HepG2 (cell line): Measurements from ENCODE around the gene AKR1C3. TPM values are rescaled to one million over a fixed set of nuclear protein-coding genes. Genes with fewer than 3 reads are reported as not detected.
"Not testable (repeated sequence)": the region's sequence is repeated elsewhere in the genome, so short reads cannot be mapped to it uniquely, and the experiment has no call there.

Experiments
- ATAC-seq: fragments of 200-7000 bp; cut with Tn5 transposase; 3 replicates; pipeline ENCODE4 v1.9.1; 2020; ENCODE audit warnings: mild to moderate bottlenecking, moderate library complexity
- BruUV-seq: library from RNA; stranded (reverse); fragments of 400-500 nt; replicated peaks from 2 replicates; lab custom pipeline; 2021; lab: Mats Ljungman, UMichigan
- CTCF ChIA-PET: fragments of 300-600 bp; formaldehyde crosslinking; extraction: SDS; loops from one replicate; lab custom pipeline; 2021; ENCODE audit warnings: low total read pairs, inconsistent platforms, low intra/inter-chr PET ratio; lab: Yijun Ruan, JAX
- POLR2A ChIA-PET: fragments of 350-600 bp; sonication (Branson Sonifier 250); formaldehyde crosslinking; loops from one replicate; lab custom pipeline; 2020; ENCODE audit warnings: antibody characterized with exemption, inconsistent platforms; lab: Yijun Ruan, JAX
- DNase-seq: peaks from one replicate; pipeline ENCODE4 v3.0.0-alpha.2; 2015; ENCODE audit warnings: low spot score
- FAIRE-seq: peaks from 3 replicates; lab custom pipeline; 2011; peaks lifted over from hg19 to GRCh38; lab: Jason Lieb, UNC
- H2AFZ ChIP-seq: one replicate; pipeline ENCODE4 v1.6.1; 2011; ENCODE audit warnings: low read length, inconsistent platforms
- H3K27ac ChIP-seq: fragments of 300-600 bp; 3 replicates; pipeline ENCODE4 v1.8.0; 2011; ENCODE audit warnings: mixed run types, mild to moderate bottlenecking, mixed read lengths, low read length, inconsistent platforms; ENCODE audit not compliant: insufficient read depth; ENCODE audit errors: extremely low read length
- H3K27me3 ChIP-seq, 2 experiments: fragments of 200-600 bp in 1 of 2; 2 replicates in 1 of 2; 3 replicates in 1 of 2; pipeline versions ENCODE4 v1.6.0 to v1.8.0; 2011; ENCODE audit warnings: low read length in 2 of 2, mild to moderate bottlenecking in 2 of 2, moderate library complexity in 2 of 2, inconsistent platforms in 1 of 2; ENCODE audit not compliant: insufficient read depth in 2 of 2, control insufficient read depth in 1 of 2
- H3K36me3 ChIP-seq, 2 experiments: fragments of 200-600 bp in 1 of 2; replicated peaks in 1 of 2; 2 replicates in 1 of 2; 3 replicates in 1 of 2; pipeline versions ENCODE4 v1.5.1 to v1.8.0; 2011; ENCODE audit warnings: low read length in 2 of 2, inconsistent platforms in 1 of 2; ENCODE audit not compliant: insufficient read depth in 2 of 2, control insufficient read depth in 1 of 2
- H3K4me1 ChIP-seq: 2 replicates; pipeline ENCODE4 v1.5.1; 2012; ENCODE audit warnings: low read length, inconsistent platforms; ENCODE audit not compliant: insufficient read depth
- H3K4me2 ChIP-seq: 2 replicates; pipeline ENCODE4 v1.6.0; 2011; ENCODE audit warnings: low read depth, low read length, inconsistent platforms
- H3K4me3 ChIP-seq, 3 experiments: fragments of 200-600 bp in 1 of 3; sonication (generic), shearing (Covaris generic) in 1 of 3; replicated peaks in 1 of 3; 2 replicates each; pipeline ENCODE4 v1.5.1; 2011 to 2016; ENCODE audit warnings: low read length in 3 of 3, inconsistent platforms in 2 of 3, low read depth in 2 of 3, mild to moderate bottlenecking in 2 of 3, control low read depth in 1 of 3, mixed read lengths in 1 of 3; ENCODE audit not compliant: insufficient read depth in 1 of 3
- H3K79me2 ChIP-seq: one replicate; pipeline ENCODE4 v1.6.1; 2011; ENCODE audit warnings: low read length, inconsistent platforms; ENCODE audit not compliant: insufficient read depth
- H3K9ac ChIP-seq: 2 replicates; pipeline ENCODE4 v1.6.0; 2011; ENCODE audit warnings: mild to moderate bottlenecking, low read depth, low read length, inconsistent platforms; ENCODE audit not compliant: insufficient read depth
- H3K9me3 ChIP-seq: 2 replicates; pipeline ENCODE4 v1.5.1; 2012; ENCODE audit warnings: mild to moderate bottlenecking, low read length
- H4K20me1 ChIP-seq: 2 replicates; pipeline ENCODE4 v1.6.0; 2011; ENCODE audit warnings: inconsistent platforms, mild to moderate bottlenecking, low read length, moderate library complexity; ENCODE audit not compliant: insufficient read depth
- MEIS2 ChIP-seq: sonication (generic); formaldehyde crosslinking; IDR thresholded peaks from 2 replicates; pipeline ENCODE4 v1.9.0; 2021; ENCODE audit warnings: mild to moderate bottlenecking, missing genetic modification reagents
- NBN ChIP-seq: fragments of 450-650 bp; conservative IDR thresholded peaks from 2 replicates; pipeline ENCODE4 v1.6.1; 2017
- NFYB ChIP-seq: sonication (generic); formaldehyde crosslinking; IDR thresholded peaks from 2 replicates; pipeline ENCODE4 v1.4.0; 2020; ENCODE audit warnings: missing genetic modification reagents
- SMARCC2 ChIP-seq: fragments of 450-650 bp; IDR thresholded peaks from 2 replicates; pipeline ENCODE4 v1.6.1; 2017; ENCODE audit warnings: antibody characterized with exemption, mild to moderate bottlenecking
- ZNF30 ChIP-seq: sonication (generic); formaldehyde crosslinking; IDR thresholded peaks from 2 replicates; pipeline ENCODE4 v1.5.0; 2020; ENCODE audit warnings: mild to moderate bottlenecking, missing genetic modification reagents
- ZNF574 ChIP-seq: sonication (generic); formaldehyde crosslinking; IDR thresholded peaks from 2 replicates; pipeline ENCODE4 v1.4.0; 2020; ENCODE audit warnings: missing genetic modification reagents
- ZSCAN21 ChIP-seq: sonication (generic); formaldehyde crosslinking; IDR thresholded peaks from 2 replicates; pipeline ENCODE4 v1.8.0; 2022; ENCODE audit warnings: mild to moderate bottlenecking, missing genetic modification reagents, moderate library complexity, borderline replicate concordance
- WGBS: methylation state at CpG from one replicate; pipeline ENCODE4 v1.1.6; 2017; ENCODE audit warnings: low lambda C conversion rate; 5-methylcytosine and 5-hydroxymethylcytosine counted together
- in situ Hi-C: cut with HindIII; loops from 2 replicates; pipeline ENCODE4 v1.10.0; 2017; ENCODE audit warnings: low pct_unique_long_range_greater_than_20kb; ENCODE audit not compliant: extremely low pct_ligation_motif_present
- intact Hi-C: fragments of 100-400 bp; cut with micrococcal nuclease; formaldehyde crosslinking; loops from one replicate; pipeline ENCODE4 v1.10.0; 2022; ENCODE audit not compliant: unreplicated experiment
- polyA plus RNA-seq, 8 experiments: library from polyadenylated mRNA; depleted of rRNA in 3 of 8; stranded (reverse) in 7 of 8; unstranded in 1 of 8; fragments of >200 nt; fragmentation: Illumina TruSeq in 4 of 8; extraction: Trizol in 4 of 8; gene quantifications; 2 replicates each; pipeline versions ENCODE4 v1.2.1 to v1.2.3, GENCODE V29; 2011 to 2016; ENCODE audit warnings: low read depth in 4 of 8, missing spikeins in 1 of 8, mixed read lengths in 1 of 8; ENCODE audit not compliant: insufficient read depth in 1 of 8
- total RNA-seq, 5 experiments: library from RNA; depleted of rRNA; stranded (reverse); fragments of >200 nt; fragmentation: Illumina TruSeq; extraction: Trizol; gene quantifications; 2 replicates each; pipeline ENCODE4 v1.2.3, GENCODE V29; 2016; ENCODE audit warnings: low read depth in 1 of 5

AKR1C3 gene
- total and polyA plus RNA-seq, 2 of the 13 experiments (the other 11 are each of a cell fraction or from before 2014, with no cell fraction given), result 368 to 532 TPM

GRCh38 chr10:5059267-5059666, 34.9 kb upstream of the AKR1C3 start:
- H3K4me1 ChIP-seq, H3K36me3 ChIP-seq, H3K9ac ChIP-seq, H3K4me2 ChIP-seq, H2AFZ ChIP-seq, in situ Hi-C loops, BruUV-seq, intact Hi-C loops, FAIRE-seq, POLR2A ChIA-PET, H3K4me3 ChIP-seq, CTCF ChIA-PET, H3K27ac ChIP-seq, H3K9me3 ChIP-seq, H4K20me1 ChIP-seq, H3K27me3 ChIP-seq, ATAC-seq, DNase-seq, H3K79me2 ChIP-seq: not testable (repeated sequence)
- 85% methylated on average over 8 of the region's 8 CpGs for WGBS

DNA sequence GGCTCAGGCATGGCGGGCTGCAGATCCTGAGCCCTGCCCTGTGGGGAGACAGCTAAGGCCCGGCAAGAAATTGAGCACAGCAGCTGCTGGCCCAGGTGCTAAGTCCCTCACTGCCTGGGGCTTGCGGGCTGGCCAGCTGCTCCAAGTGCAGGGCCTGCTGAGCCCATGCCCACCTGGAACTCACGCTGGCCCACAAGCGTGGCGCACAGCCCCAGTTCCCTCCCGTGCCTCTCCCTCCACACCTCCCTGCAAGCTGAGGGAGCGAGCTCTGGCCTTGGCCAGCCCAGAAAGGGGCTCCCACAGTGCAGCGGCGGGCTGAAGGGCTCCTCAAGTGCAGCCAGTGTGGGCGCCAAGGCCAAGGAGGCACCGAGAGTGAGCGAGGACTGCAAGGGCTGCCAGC, 33.4 kb upstream of the AKR1C3 start:
- DNase-seq, H3K4me3 ChIP-seq, H3K36me3 ChIP-seq, CTCF ChIA-PET, H3K27ac ChIP-seq, H3K79me2 ChIP-seq, H3K27me3 ChIP-seq, H3K9ac ChIP-seq, BruUV-seq, H3K4me1 ChIP-seq, intact Hi-C loops, ATAC-seq, POLR2A ChIA-PET, H4K20me1 ChIP-seq, in situ Hi-C loops, H3K9me3 ChIP-seq, H2AFZ ChIP-seq, FAIRE-seq, H3K4me2 ChIP-seq: not testable (repeated sequence)
- WGBS, result 100% methylated on average over 2 of the region's 13 CpGs

- BruUV-seq, result no TSS peak
- no peak overlapping the region for H3K4me2 ChIP-seq
- no peaks in the 10 kb centered on the region for H4K20me1 ChIP-seq
- no peak for ATAC-seq
- peaks cover 30% of the 10 kb centered on the region for H3K4me1 ChIP-seq
- no peaks in the 10 kb centered on the region for H3K36me3 ChIP-seq
- H3K27me3 ChIP-seq, result no peaks in the 10 kb centered on the region
- H3K9ac ChIP-seq, result no peak overlapping the region
- POLR2A ChIA-PET, result no interaction called here
- TF ChIP-seq NFYB (CRISPR knock-in tag) (no peak), ZSCAN21 (CRISPR knock-in tag) (no peak), ZNF574 (CRISPR knock-in tag) (no peak), SMARCC2 (no peak), MEIS2 (CRISPR knock-in tag) (no peak), ZNF30 (no peak), NBN (no peak)
- TF ChIP-seq, all 625 proteins: peak for 0
- WGBS, result 95% methylated on average over 1 of the region's 1 CpG
- Histone ChIP-seq H3K4me3 (no peak overlapping the region), H3K79me2 (no peaks in the 10 kb centered on the region), H3K9me3 (no peaks in the 10 kb centered on the region), H3K27ac (no peak overlapping the region), H2AFZ (no peak overlapping the region)
- CTCF ChIA-PET, result no interaction called here
- no peak for DNase-seq
- no peak for FAIRE-seq
- in situ Hi-C loops (no loop called here), intact Hi-C loops (no loop called here)
Measured at GRCh38 chr10:5064656-5065055, 29.6 kb upstream of the AKR1C3 start.
